Endothelial cell of umbilical vein (primary cell): Measurements from ENCODE around the gene NELL2. TPM values are rescaled to one million over a fixed set of nuclear protein-coding genes. Genes with fewer than 3 reads are reported as not detected.

ENCODE experiments used
- BruUV-seq: library from RNA; stranded (reverse); fragments of 400-500 nt; replicated peaks from 2 replicates; lab custom pipeline; 2021; lab: Mats Ljungman, UMichigan
- CTCF ChIA-PET: fragments of 300-600, 350-600 bp; sonication (Branson Sonifier 250); formaldehyde crosslinking; loops from one replicate; lab custom pipeline; 2021; ENCODE audit warnings: antibody characterized with exemption, inconsistent platforms; lab: Charles Lee
- POLR2A ChIA-PET: fragments of 300-600, 350-600 bp; sonication (Branson Sonifier 250); formaldehyde crosslinking; loops from one replicate; lab custom pipeline; 2021; ENCODE audit warnings: antibody characterized with exemption, inconsistent platforms; lab: Charles Lee
- DNase-seq: peaks from one replicate; pipeline ENCODE4 v3.0.0-alpha.2; 2011; ENCODE audit warnings: low read depth, low spot score
- FAIRE-seq: peaks from 2 replicates; lab custom pipeline; 2011; peaks lifted over from hg19 to GRCh38; lab: Jason Lieb, UNC
- H2AFZ ChIP-seq: 2 replicates; pipeline ENCODE4 v1.6.0; 2012; ENCODE audit warnings: low read depth, low read length, control low read depth, inconsistent platforms
- H3K27ac ChIP-seq: 2 replicates; pipeline ENCODE4 v1.5.1; 2011; ENCODE audit warnings: low read depth, mild to moderate bottlenecking, control low read depth, low read length, moderate library complexity; ENCODE audit not compliant: insufficient read depth
- H3K27me3 ChIP-seq, 2 experiments: 2 replicates each; pipeline versions ENCODE4 v1.6.0 to v1.6.1; 2011; ENCODE audit warnings: low read length in 2 of 2, mixed read lengths in 1 of 2; ENCODE audit not compliant: control insufficient read depth in 2 of 2, insufficient read depth in 2 of 2
- H3K36me3 ChIP-seq, 2 experiments: 2 replicates in 1 of 2; 3 replicates in 1 of 2; pipeline ENCODE4 v1.5.1; 2011; ENCODE audit warnings: low read length in 2 of 2, mild to moderate bottlenecking in 1 of 2, moderate library complexity in 1 of 2; ENCODE audit not compliant: control insufficient read depth in 2 of 2, insufficient read depth in 2 of 2; ENCODE audit errors: extremely low read depth in 1 of 2
- H3K4me1 ChIP-seq: 3 replicates; pipeline ENCODE4 v1.5.1; 2011; ENCODE audit warnings: mild to moderate bottlenecking, low read length; ENCODE audit not compliant: control insufficient read depth, insufficient read depth; ENCODE audit errors: extremely low read depth
- H3K4me2 ChIP-seq: 2 replicates; pipeline ENCODE4 v1.6.1; 2011; ENCODE audit warnings: low read length, control low read depth, mixed read lengths; ENCODE audit not compliant: insufficient read depth
- H3K4me3 ChIP-seq, 3 experiments: fragments of 200-600 bp in 1 of 3; sonication (generic), shearing (Covaris generic) in 1 of 3; replicated peaks in 1 of 3; 2 replicates each; pipeline ENCODE4 v1.5.1; 2011 to 2016; ENCODE audit warnings: control low read depth in 3 of 3, low read length in 3 of 3, mild to moderate bottlenecking in 2 of 3, inconsistent platforms in 1 of 3, low read depth in 1 of 3, moderate library complexity in 1 of 3; ENCODE audit not compliant: insufficient read depth in 1 of 3
- H3K79me2 ChIP-seq: 2 replicates; pipeline ENCODE4 v1.6.0; 2012; ENCODE audit warnings: low read length, inconsistent platforms; ENCODE audit not compliant: control insufficient read depth, insufficient read depth
- H3K9ac ChIP-seq: replicated peaks from 2 replicates; pipeline ENCODE3; 2011; ENCODE audit warnings: low read length, control low read depth; ENCODE audit not compliant: insufficient read depth; ENCODE audit errors: extremely low read depth
- H3K9me1 ChIP-seq: replicated peaks from 3 replicates; pipeline ENCODE4 v1.6.0; 2011; ENCODE audit warnings: mild to moderate bottlenecking, low read length; ENCODE audit not compliant: control insufficient read depth, insufficient read depth; ENCODE audit errors: extremely low read depth
- H3K9me3 ChIP-seq: replicated peaks from 2 replicates; pipeline ENCODE4 v1.5.1; 2012; ENCODE audit warnings: low read length, inconsistent platforms; ENCODE audit not compliant: control insufficient read depth, insufficient read depth
- H4K20me1 ChIP-seq: replicated peaks from 2 replicates; pipeline ENCODE3; 2011; ENCODE audit warnings: mild to moderate bottlenecking, low read length; ENCODE audit not compliant: control insufficient read depth, insufficient read depth; ENCODE audit errors: extremely low read depth
- CTCF ChIP-seq, 2 donors: IDR thresholded peaks; 1 replicate in 1 of 2; 2 replicates in 1 of 2; pipeline ENCODE4 v1.5.1; 2011; ENCODE audit warnings: low read length in 2 of 2, mild to moderate bottlenecking in 2 of 2, moderate library complexity in 2 of 2, control low read depth in 1 of 2, inconsistent platforms in 1 of 2, low read depth in 1 of 2; ENCODE audit not compliant: insufficient read depth in 1 of 2; ENCODE audit errors: extremely low read depth in 1 of 2
- EZH2 ChIP-seq: IDR thresholded peaks from 2 replicates; pipeline ENCODE4 v1.6.1; 2012; ENCODE audit warnings: borderline replicate concordance, low read depth, mild to moderate bottlenecking, moderate library complexity, low read length, inconsistent platforms; ENCODE audit not compliant: severe bottlenecking
- FOS ChIP-seq: IDR thresholded peaks from 2 replicates; pipeline ENCODE4 v1.6.1; 2011; ENCODE audit warnings: mild to moderate bottlenecking, low read length, moderate library complexity, borderline replicate concordance; ENCODE audit not compliant: insufficient read depth
- GATA2 ChIP-seq: IDR thresholded peaks from 2 replicates; pipeline ENCODE4 v1.7.0; 2011; ENCODE audit warnings: low read depth, mild to moderate bottlenecking, moderate library complexity, mixed read lengths, low read length; ENCODE audit not compliant: insufficient read length, insufficient read depth
- JUN ChIP-seq: IDR thresholded peaks from 2 replicates; pipeline ENCODE4 v1.6.1; 2011; ENCODE audit warnings: borderline replicate concordance, low read depth; ENCODE audit not compliant: insufficient read length, insufficient read depth
- MAX ChIP-seq: IDR thresholded peaks from 2 replicates; pipeline ENCODE4 v1.6.1; 2011; ENCODE audit not compliant: insufficient read depth, insufficient read length
- MYC ChIP-seq: IDR thresholded peaks from one replicate; pipeline ENCODE4 v1.6.1; 2011; ENCODE audit warnings: mild to moderate bottlenecking, low read depth, low read length
- POLR2A ChIP-seq: IDR thresholded peaks from 2 replicates; pipeline ENCODE4 v1.6.1; 2012; ENCODE audit warnings: low read depth, mild to moderate bottlenecking, control low read depth, low read length
- POLR2AphosphoS5 ChIP-seq: IDR thresholded peaks from 2 replicates; pipeline ENCODE4 v1.6.1; 2012; ENCODE audit warnings: low read depth, mild to moderate bottlenecking, control low read depth, low read length, moderate library complexity; ENCODE audit not compliant: insufficient read depth
- dilution Hi-C: fragments of 300-500 bp; cut with MboI; formaldehyde crosslinking; loops from one replicate; pipeline ENCODE4 v1.15.0; 2019; ENCODE audit warnings: low sequenced_read_pairs; ENCODE audit not compliant: extremely low pct_ligation_motif_present
- intact Hi-C: fragments of 100-400 bp; cut with micrococcal nuclease; formaldehyde crosslinking; loops from one replicate; pipeline ENCODE4 v1.10.0; 2022
- polyA plus RNA-seq, 4 experiments: library from polyadenylated mRNA; depleted of rRNA in 3 of 4; stranded (reverse) in 3 of 4; unstranded in 1 of 4; fragments of >200 nt; gene quantifications; 2 replicates each; pipeline versions ENCODE4 v1.2.1 to v1.2.3, GENCODE V29; 2011 to 2012; ENCODE audit warnings: missing spikeins in 1 of 4
- total RNA-seq: library from RNA; stranded (reverse); gene quantifications from 2 replicates; pipeline ENCODE4 v1.2.3, GENCODE V29; 2021

NELL2 gene
- total and polyA plus RNA-seq, 2 donors (not counting 3 experiments of a cell fraction or from before 2014, with no cell fraction given) = 0.11 to 0.49 TPM

GRCh38 chr12:44703182-44703910, 172.8 kb downstream of the NELL2 start:
- no peaks in the 10 kb centered on the region for H3K79me2 ChIP-seq
- no peaks in the 10 kb centered on the region for H4K20me1 ChIP-seq
- H2AFZ ChIP-seq = no peak overlapping the region
- ChIA-PET POLR2A (no interaction called here), CTCF (no interaction called here)
- no peak overlapping the region for H3K9ac ChIP-seq
- H3K9me1 ChIP-seq = no peaks in the 10 kb centered on the region
- no peaks in the 10 kb centered on the region for H3K4me1 ChIP-seq
- no peak overlapping the region for H3K4me2 ChIP-seq
- no peak overlapping the region for H3K4me3 ChIP-seq
- no TSS peak for BruUV-seq
- FAIRE-seq = no peak
- dilution Hi-C loops (no loop called here), intact Hi-C loops (no loop called here)
- H3K36me3 ChIP-seq = no peaks in the 10 kb centered on the region
- H3K9me3 ChIP-seq = no peaks in the 10 kb centered on the region
- H3K27me3 ChIP-seq = no peaks in the 10 kb centered on the region
- TF ChIP-seq JUN (no peak), GATA2 (no peak), POLR2AphosphoS5 (no peak), EZH2 (no peak), MAX (no peak), FOS (no peak), CTCF (IDR thresholded peaks at IDR 0.05; ENCODE audit: extremely low read depth in 1 of 2, insufficient read depth in 1 of 2, low read depth in 1 of 2, low read length in 2 of 2) (no peak), MYC (no peak), POLR2A (no peak)
- no peak overlapping the region for H3K27ac ChIP-seq
- DNase-seq = no peak
